Measurements from ENCODE around the gene PPM1F.

PPM1F gene

GRCh38 chr22:21960200-21961126 lies 7.8 kb upstream of the PPM1F start:
- no peak for DNase-seq (ENCODE audit: low read depth)

- no peak for DNase-seq (ENCODE audit: low read depth)
Measured at GRCh38 chr22:21959274-21960074, 6.8 kb upstream of the PPM1F start.

DNA sequence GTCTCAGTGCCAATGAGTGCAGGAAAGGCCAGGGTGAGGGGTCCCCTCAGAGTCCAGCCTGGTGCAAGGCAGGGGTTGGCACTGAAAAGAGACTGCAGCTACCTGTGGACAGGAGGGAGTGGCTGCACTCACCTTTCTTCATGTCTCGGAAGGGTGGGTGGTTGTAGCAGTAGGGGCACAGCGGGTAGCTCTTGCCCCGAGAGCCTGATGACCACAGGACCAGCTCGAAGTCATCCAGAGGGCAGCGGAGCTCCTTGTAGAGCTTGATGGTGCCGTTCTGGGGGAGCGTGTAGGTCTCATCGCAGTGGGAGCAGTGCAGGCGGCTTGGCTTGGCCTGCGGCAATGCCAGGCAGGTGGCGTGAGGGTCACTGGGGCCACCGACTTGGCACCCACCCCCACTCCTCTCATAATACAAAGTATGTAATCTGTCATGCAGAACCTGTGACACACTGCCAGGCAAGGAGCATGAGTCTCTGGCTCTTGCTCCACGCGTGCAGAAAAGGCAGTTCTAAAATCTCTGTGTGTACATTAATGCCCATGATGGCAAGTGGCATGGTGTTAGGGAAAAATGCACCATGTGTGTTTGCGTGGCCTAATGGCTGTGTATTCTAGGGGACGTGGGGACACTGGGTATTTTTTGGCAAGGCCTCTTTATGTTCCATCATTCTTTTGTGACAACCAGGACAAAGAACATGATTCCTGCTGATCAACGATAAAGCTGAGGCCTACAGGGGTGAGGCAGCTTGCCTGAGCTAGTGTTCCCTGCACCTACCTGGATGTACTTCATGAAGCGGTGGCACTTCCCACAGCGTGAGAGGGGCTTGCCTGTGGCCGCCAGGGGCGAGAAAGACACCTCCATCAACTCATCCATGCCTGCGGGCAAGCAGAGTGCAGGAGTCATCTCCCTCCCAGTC lies 6.0 kb upstream of the PPM1F start:
- DNase-seq (ENCODE audit: low read depth) = no peak

GRCh38 chr22:21951931-21952465 lies 650 bp downstream of the PPM1F start:
- no peak for DNase-seq (ENCODE audit: low read depth)

DNA sequence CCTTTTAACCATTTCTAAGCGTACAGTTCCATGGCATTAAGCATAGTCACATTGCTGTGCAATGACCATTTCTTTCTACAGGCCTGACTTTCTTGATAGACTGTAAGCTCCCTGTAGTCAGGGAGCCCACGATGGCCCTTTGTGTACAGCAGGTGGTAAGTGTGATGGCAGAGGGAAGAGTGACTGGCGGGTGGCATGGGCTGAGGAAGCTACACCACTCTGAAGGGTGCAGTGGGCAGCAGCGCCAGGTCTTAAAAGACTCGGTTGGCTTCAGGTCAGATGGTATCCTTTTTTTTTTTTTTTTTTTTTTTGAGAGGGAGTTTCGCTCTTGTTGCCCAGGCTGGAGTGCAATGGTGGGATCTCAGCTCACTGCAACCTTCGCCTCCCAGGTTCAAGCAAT lies 1.6 kb downstream of the PPM1F start:
- DNase-seq (ENCODE audit: low read depth) = no peak

GRCh38 chr22:21949948-21950347 lies 2.7 kb downstream of the PPM1F start:
- DNase-seq (ENCODE audit: low read depth) = no peak

- DNase-seq (ENCODE audit: low read depth) = no peak
Measured at GRCh38 chr22:21949569-21949918, 3.1 kb downstream of the PPM1F start.

DNA sequence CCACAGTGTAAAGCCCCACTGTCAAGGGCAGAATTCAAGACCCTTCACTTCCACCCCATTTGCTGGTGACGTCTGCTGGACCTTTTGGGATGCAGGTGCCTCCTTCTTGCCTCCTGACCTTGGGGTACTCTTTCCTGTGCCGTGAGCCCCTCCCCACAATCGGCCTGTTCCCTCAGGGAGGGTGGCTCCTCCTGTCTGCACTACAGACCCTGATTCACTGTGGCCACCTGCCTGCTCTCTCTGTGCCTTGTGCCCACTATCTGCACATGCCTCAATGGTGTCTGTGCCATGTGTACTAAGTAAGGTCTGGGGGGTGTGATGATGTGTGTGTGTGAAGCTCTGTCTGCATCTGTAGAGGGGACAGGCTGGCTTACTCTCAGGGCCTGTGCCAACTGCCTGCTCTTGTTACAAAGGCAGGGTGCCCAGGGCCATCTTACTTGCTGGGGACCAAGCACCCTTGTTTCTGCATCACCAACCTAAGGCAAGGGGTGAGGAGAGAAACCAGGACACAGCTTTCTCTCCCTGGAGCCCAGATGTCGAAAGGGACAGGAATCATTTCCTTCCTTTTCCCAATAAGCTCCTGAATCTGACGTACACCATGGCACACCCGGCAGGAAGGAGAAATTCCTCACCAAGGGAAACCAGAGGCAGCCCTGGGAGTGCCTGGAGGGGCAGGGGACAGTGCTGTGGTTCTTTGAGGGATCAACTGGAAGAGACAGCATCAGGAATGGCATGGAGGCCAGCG lies 3.7 kb downstream of the PPM1F start:
- no peak for DNase-seq (ENCODE audit: low read depth)

GRCh38 chr22:21948390-21948789 lies 4.3 kb downstream of the PPM1F start:
- DNase-seq (ENCODE audit: low read depth) = no peak

DNA sequence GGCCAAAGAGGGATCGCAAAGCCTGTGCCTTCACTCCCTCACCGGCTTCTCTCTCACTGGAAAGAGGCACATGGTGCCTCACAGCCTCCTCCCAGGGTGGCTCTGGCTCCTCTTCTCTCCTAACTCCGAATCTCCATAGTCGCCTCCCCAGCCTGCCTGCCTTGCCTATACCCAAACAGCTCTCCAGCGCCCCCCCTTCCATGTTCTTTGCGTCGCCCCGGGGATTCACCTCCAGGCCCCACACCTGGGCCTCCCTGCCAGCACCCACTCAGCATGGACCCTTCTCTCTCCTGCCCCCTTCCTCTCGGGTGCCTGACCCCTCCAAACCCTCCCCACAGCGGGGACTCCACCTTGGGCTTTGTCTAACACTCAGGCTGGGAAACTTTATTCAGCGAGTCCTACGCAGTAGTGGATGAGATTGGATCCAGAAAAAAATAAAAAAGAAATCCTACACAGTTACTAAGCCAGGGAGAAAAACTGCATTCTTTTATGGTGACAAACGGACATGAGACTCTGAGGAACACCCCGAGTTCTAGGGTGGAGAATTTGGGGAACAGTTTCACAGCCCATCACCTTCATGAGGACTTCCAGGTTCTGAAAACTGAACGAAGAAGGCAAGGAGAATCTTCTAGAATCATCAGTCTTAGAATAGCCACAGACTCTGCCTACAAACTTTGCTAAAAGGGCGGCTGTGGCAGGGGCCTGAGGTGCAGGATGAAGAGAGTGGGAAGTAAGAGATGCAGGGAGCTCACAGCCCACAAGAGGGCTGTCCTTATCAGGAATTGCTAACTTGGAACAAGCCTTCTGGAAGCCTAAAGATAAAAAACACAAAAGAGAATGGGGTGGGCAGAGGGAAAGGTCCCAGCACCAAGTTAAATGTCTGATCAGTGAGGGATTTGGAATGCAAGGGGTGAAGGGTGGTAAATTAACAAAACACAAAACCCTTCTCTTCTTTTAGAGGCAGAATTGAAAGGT lies 5.3 kb downstream of the PPM1F start:
- peak; percentile 61 for DNase-seq (ENCODE audit: low read depth)

DNA sequence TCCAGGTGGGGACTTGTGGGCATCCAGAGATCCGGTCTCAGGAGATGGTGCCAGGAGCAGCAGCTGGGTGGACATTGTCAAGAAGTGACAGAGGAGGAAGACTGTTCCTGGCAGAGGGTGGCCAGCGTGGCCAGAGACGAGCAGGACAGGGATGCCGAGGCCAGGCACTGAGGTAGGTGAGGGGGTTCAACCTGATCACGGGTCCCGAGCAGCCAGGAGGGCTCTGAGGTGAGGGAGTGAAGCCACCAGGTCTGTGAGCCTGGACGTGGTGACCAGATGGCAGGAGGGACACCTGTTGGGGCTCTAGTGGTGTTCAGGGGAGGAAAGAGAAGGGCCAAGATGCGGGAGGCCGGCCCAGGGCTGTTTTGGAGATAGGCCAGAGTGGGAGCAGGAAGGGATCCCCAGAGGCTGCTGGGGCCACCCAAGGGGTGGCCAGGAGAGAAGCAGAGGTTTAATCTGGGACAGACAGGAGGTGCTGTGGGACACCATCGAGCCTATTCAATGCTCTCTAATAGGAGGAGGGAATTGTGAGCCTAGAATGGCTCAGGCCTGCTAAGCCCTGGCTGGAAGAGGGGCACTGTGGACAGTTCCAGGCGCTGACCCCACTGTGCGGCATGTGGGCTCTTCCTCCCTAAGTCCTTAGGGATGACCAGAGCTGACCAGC lies 6.3 kb downstream of the PPM1F start:
- DNase-seq (ENCODE audit: low read depth) = no peak

DNA sequence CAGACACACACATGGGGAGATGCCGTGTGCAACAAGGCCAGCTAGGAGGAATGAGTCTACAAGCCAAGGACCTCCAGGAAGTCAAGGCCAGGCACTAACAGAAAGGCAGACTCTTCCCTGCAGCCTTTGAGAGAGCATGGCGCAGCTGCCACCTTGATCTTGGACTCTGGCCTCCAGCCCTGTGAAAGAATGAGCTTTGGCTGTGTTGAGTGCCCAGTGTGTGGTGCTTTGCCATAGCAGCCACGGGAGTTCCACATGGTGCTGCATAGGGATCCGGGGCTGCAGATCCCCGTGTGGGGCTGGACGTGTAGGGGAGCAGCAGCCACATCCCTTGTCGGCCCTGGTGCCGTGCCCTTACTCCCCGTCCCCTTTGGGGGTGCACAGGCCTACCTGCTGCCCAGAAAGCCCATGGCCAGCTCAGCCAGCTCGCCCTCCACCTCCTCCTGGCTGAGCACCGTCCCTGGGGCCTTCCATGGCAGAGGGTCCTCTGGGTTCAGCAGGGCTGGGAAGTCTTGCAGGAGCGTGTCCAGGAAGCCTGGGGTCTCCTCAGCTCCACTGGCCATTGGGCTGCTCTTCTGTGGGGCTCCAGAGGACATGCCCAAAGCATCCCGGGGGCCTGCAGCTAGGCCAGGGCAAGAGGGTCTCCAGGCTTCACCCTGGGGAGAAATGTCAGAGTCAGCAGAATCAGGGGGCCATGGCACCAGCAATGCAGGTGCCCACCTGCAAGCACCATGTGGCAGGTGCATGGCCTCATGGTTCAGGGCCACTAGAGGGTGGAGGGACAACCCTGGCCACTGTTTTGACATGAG lies 7.0 kb downstream of the PPM1F start:
- DNase-seq (ENCODE audit: low read depth) = no peak

DNA sequence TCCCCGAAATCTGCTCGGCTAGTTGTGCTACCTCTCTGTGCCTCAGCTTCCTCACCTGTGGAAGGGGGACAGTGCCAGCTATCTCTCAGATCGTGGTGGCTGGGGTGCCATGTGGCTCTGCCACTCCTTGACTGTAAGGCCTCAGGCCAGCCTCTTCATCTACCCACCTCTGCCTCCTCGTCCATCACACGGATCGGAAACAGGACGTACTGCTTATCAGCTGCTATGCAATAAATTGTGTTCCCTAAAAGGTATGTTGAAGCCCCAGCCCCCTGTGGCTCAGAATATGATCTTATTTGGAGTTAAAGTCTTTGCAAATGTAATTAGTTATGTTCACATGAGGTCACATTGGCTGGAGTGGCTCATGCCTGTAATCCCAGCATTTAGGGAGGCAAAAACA lies 7.8 kb downstream of the PPM1F start:
- no peak for DNase-seq (ENCODE audit: low read depth)

DNA sequence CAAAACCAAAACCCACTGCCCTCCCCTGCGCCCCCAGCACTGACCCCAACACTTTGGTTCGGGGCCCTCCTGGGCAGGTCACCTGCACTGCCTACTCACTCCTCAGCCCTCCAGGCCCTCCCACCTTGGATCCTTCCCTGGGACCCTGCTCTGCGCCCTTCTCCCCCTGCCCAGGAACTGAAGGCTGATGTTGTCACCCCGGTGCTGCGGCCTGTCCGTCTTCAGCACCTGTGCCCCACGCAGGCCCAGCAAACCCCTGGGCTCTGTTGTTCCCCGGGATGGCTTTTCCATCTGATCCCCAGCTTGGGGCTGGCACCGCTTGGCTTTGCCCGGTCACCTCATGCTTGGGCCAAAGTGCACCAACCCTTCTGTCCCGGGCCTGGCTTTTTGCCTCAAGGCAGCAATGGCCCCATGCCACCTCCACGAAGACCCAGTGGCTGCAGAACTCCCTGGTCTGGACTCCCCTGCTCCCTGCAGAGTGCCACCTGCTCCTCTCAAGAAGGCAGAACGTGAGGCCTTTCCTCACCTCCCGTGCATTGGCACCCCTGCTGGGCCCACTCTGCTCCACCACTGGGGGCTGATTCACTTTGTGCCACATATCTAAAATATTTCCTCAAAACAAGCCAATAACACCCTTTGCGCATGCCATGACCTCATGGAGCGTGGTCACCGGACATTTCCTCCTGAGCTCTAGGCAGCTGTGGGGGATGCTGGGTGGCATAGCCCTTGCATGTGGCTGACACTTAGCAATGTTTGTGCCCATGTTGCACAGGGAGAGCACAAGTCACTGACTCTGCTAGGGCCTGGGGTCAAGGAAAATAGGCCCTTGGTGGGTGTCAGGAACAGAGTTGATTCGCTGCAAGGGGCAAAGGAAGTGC lies 8.8 kb downstream of the PPM1F start:
- DNase-seq (ENCODE audit: low read depth) = no peak

DNA sequence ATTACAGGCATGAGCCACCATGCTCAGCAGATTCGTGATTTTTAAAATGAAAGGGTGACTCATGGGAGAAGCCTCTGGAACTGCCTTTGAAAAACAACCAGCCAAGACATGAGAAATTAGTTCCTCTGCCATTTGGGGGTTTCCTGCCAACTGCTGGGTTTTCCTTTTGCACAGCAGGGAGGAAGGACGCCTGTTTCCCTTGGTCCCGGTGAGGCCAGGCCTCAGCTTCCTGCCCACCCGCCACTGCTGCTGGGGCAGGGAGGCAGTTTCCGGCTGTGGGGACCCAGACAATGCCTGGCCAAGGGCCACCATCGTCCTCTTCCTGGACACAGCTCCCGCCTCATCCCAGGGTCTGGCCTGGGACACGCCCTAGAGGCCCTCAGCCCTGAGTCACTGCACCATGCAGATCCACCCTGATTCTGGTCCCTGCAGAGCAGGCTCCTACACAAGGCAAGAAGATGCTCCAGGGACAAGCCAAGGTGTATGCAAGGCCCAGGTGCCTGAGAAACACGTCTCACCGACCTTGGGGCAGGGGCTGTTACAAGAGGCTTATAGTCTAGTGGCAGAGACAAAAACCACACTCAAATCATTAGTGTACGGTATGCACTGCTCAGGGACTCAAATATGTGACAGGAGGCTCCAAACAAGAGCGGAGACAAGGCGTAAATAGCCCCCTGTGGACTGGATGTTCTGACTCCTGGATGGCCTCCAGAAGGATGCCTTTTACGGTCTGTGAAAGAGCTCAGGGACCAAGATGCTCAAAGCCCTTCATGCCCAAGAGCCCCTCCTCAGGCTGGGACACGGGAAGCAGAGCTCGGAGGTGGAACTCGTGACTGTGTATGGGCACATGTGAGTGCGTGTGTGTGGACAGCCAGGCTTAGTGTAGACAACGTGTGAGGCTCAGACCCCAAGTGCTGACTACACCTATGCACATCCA lies 10.0 kb downstream of the PPM1F start:
- peak; percentile 68 for DNase-seq (ENCODE audit: low read depth)

DNA sequence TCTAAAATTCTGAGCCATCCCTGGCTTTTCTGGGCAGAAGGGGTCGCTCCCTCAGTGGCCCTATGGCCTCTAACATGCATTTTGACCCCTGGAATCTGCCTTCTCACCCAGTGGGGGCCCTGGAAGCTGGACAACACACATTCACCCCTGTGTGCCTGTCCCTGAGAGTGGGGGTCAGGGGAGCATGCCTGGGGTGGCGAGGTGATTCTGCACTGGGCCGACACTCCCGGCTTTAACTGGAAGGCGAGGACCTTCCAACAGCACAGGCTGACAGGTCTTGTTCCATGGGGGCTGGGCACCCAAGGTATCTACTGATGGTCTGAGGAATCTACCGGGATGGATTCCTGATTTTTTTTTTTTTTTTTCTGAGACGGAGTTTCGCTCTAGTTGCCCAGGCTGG lies 10.7 kb downstream of the PPM1F start:
- DNase-seq (ENCODE audit: low read depth) = no peak

All from CMK (cell line).